GM23338 (cell line): ENCODE data around the gene ACD. TPM values are rescaled to one million over a fixed set of nuclear protein-coding genes. Genes with fewer than 3 reads are reported as not detected.

Source experiments
- ATAC-seq: fragments of 200-7000 bp; cut with Tn5 transposase; 3 replicates; pipeline ENCODE4 v1.9.1; 2020
- DNase-seq: peaks from one replicate; pipeline ENCODE4 v3.0.0-alpha.2; 2015; ENCODE audit warnings: low spot score
- H2AFZ ChIP-seq: fragments of 200-600 bp; sonication (generic); 2 replicates; pipeline ENCODE4 v1.8.0; 2016; ENCODE audit warnings: antibody characterized with exemption, mild to moderate bottlenecking, moderate library complexity
- H3F3A ChIP-seq: fragments of 200-600 bp; sonication (generic); replicated peaks from 2 replicates; pipeline ENCODE4 v1.8.0; 2017; ENCODE audit warnings: antibody characterized with exemption, mixed run types, low read depth
- H3K27ac ChIP-seq: fragments of 200-600 bp; sonication (generic); 2 replicates; pipeline ENCODE4 v1.6.1; 2016; ENCODE audit warnings: low read depth
- H3K27me3 ChIP-seq: fragments of 200-600 bp; sonication (generic); 2 replicates; pipeline ENCODE4 v1.8.0; 2016; ENCODE audit warnings: mild to moderate bottlenecking, mixed run types, moderate library complexity; ENCODE audit not compliant: insufficient read depth
- H3K36me3 ChIP-seq: fragments of 200-600 bp; sonication (generic); 2 replicates; pipeline ENCODE4 v1.8.0; 2016; ENCODE audit warnings: mild to moderate bottlenecking; ENCODE audit not compliant: insufficient read depth
- H3K4me1 ChIP-seq: fragments of 200-600 bp; sonication (generic); 2 replicates; pipeline ENCODE4 v1.8.0; 2016; ENCODE audit warnings: mild to moderate bottlenecking, moderate library complexity; ENCODE audit not compliant: insufficient read depth
- H3K4me2 ChIP-seq: fragments of 200-600 bp; sonication (generic); 2 replicates; pipeline ENCODE4 v1.7.1; 2017; ENCODE audit warnings: mixed run types
- H3K4me3 ChIP-seq: fragments of 200-600 bp; sonication (generic); 2 replicates; pipeline ENCODE4 v1.6.1; 2016; ENCODE audit warnings: mixed run types
- H3K79me2 ChIP-seq: fragments of 200-600 bp; sonication (generic); replicated peaks from 2 replicates; pipeline ENCODE4 v1.8.0; 2017; ENCODE audit warnings: mild to moderate bottlenecking; ENCODE audit not compliant: insufficient read depth
- H3K9me2 ChIP-seq: fragments of 200-600 bp; sonication (generic); 2 replicates; pipeline ENCODE4 v1.8.0; 2017; ENCODE audit not compliant: insufficient read depth
- H4K20me1 ChIP-seq: fragments of 200-600 bp; sonication (generic); replicated peaks from 2 replicates; pipeline ENCODE4 v1.8.0; 2017; ENCODE audit warnings: mild to moderate bottlenecking; ENCODE audit not compliant: insufficient read depth
- H3K27ac Mint-ChIP-seq: 2 replicates; pipeline ENCODE4 v1.8.0; 2020; ENCODE audit warnings: inconsistent platforms, mild to moderate bottlenecking, moderate library complexity, mixed read lengths
- H3K27me3 Mint-ChIP-seq: 3 replicates; pipeline ENCODE4 v1.8.0; 2022; ENCODE audit warnings: low read depth, mild to moderate bottlenecking, moderate library complexity, mixed read lengths, inconsistent platforms; ENCODE audit not compliant: insufficient read depth, poor library complexity
- H3K36me3 Mint-ChIP-seq: 3 replicates; pipeline ENCODE4 v1.8.0; 2021; ENCODE audit warnings: low read depth, mild to moderate bottlenecking, inconsistent platforms, moderate library complexity, mixed read lengths
- H3K4me1 Mint-ChIP-seq: 3 replicates; pipeline ENCODE4 v1.8.0; 2020; ENCODE audit warnings: mild to moderate bottlenecking, inconsistent platforms, mixed read lengths
- H3K4me3 Mint-ChIP-seq: 3 replicates; pipeline ENCODE4 v1.8.0; 2021; ENCODE audit warnings: moderate library complexity, mild to moderate bottlenecking, inconsistent platforms, mixed read lengths
- H3K9me3 Mint-ChIP-seq: 3 replicates; pipeline ENCODE4 v1.8.0; 2020; ENCODE audit warnings: moderate library complexity, mild to moderate bottlenecking, inconsistent platforms, mixed read lengths
- CREB1 ChIP-seq: fragments of 250-450 bp; sonication (Bioruptor Pico); IDR thresholded peaks from 2 replicates; pipeline ENCODE4 v1.5.0; 2020; ENCODE audit warnings: low read depth, mild to moderate bottlenecking, moderate library complexity
- ETS1 ChIP-seq: IDR thresholded peaks from 2 replicates; pipeline ENCODE4 v1.6.1; 2016; ENCODE audit warnings: antibody characterized with exemption
- EZH2phosphoT487 ChIP-seq: fragments of 200-600 bp; sonication (generic); IDR thresholded peaks from one replicate; pipeline ENCODE4 v1.8.1; 2018; ENCODE audit warnings: antibody characterized with exemption; ENCODE audit not compliant: unreplicated experiment
- JUNB ChIP-seq: IDR thresholded peaks from one replicate; pipeline ENCODE4 v1.6.1; 2016; ENCODE audit warnings: antibody characterized with exemption; ENCODE audit not compliant: unreplicated experiment
- POLR2AphosphoS5 ChIP-seq: IDR thresholded peaks from 2 replicates; pipeline ENCODE4 v1.6.1; 2016; ENCODE audit warnings: antibody characterized with exemption, low read depth
- REST ChIP-seq: IDR thresholded peaks from one replicate; pipeline ENCODE4 v1.6.1; 2018; ENCODE audit warnings: antibody characterized with exemption; ENCODE audit not compliant: unreplicated experiment
- ZNF114 ChIP-seq: fragments of 250-450 bp; sonication (Bioruptor Pico); IDR thresholded peaks from 2 replicates; pipeline ENCODE4 v1.5.0; 2020; ENCODE audit warnings: mild to moderate bottlenecking, moderate library complexity
- ZNF462 ChIP-seq: fragments of 250-450 bp; sonication (Bioruptor Pico); IDR thresholded peaks from 2 replicates; pipeline ENCODE4 v1.5.0; 2020; ENCODE audit warnings: mild to moderate bottlenecking, moderate library complexity
- polyA plus RNA-seq: library from polyadenylated mRNA; unstranded; fragments of >200 nt; fragmentation: Nextera tagmentation; extraction: Ambion mirVana; gene quantifications from 2 replicates; pipeline ENCODE4 v1.2.1, GENCODE V29; 2016
- total RNA-seq: library from RNA; depleted of rRNA; stranded (reverse); fragments of >200 nt; shearing (Covaris generic); gene quantifications from 2 replicates; pipeline ENCODE4 v1.2.3, GENCODE V29; 2014

Gene ACD
- total and polyA plus RNA-seq, 2 experiments from 2014 or later, result 38.7 to 51.7 TPM

GRCh38 chr16:67661886-67662652 is 2.0 kb upstream of the ACD start (continued):
- TF ChIP-seq ZNF462 (CRISPR knock-in tag) (no peak), ZNF114 (CRISPR knock-in tag) (no peak), POLR2AphosphoS5 (no peak), EZH2phosphoT487 (no peak), CREB1 (no peak), JUNB (no peak)

- ATAC-seq, result peak; percentile 20
- Histone ChIP-seq H3K4me1 (peaks cover 7% of the 10 kb centered on the region; the same call in 1 of the 2 replicates), H4K20me1 (peaks cover 5% of the 10 kb centered on the region; the same call in 1 of the 2 replicates), H3K79me2 (no peaks in the 10 kb centered on the region), H3K27ac (peak overlapping the region; percentile 51; the same call in 1 of the 2 replicates), H3K9me2 (no peaks in the 10 kb centered on the region), H3K27me3 (0 out of 2 replicates have a peak, but pooled peaks cover 4% of the 10 kb centered on the region), H2AFZ (peak overlapping the region; percentile 64), H3K4me2 (peak overlapping the region; percentile 94), H3K4me3 (peak overlapping the region; percentile 99), H3F3A (peaks cover 27% of the 10 kb centered on the region), H3K36me3 (no peaks in the 10 kb centered on the region)
- DNase-seq, result peak; percentile 86
- Mint-ChIP-seq H3K4me3 (peak overlapping the region; percentile 86), H3K4me1 (peaks cover 18% of the 10 kb centered on the region), H3K36me3 (peaks cover 3% of the 10 kb centered on the region), H3K27me3 (peaks cover 26% of the 10 kb centered on the region), H3K9me3 (no peaks in the 10 kb centered on the region; the same call in 2 of the 3 replicates), H3K27ac (peak overlapping the region; percentile 91)
- no peak for TF ChIP-seq ETS1
- TF ChIP-seq REST, result peak; percentile 76
Measured at GRCh38 chr16:67661101-67661761, 1.2 kb upstream of the ACD start.
